CD4-positive, alpha-beta T cell treated with Interleukin-1 beta for 1 hour (primary cell): Measurements from ENCODE around the gene SMIM21.

Source experiments
- DNase-seq, 2 donors: peaks; one replicate each; pipeline ENCODE4 v3.0.0-alpha.2; 2020 to 2022

SMIM21 gene

DNA sequence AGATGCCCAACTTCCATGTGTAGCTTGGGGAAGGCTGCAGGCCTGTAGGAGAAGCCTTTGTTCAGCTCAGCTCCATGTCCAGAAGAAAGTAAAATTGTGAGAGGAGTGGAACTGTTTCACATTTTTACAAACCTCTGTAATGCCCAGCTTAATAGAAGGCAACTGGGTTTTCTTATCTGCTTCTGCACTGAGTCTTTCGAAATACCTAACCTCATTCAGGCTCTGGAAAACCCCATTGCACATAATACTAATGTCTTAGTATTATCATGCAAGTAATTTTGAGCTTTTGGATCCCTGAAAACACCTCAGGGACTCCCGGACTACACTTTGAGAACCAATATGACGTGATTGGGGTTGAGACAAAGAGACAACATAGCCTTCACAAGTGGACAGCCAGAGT is 5.8 kb downstream of the SMIM21 start:
- DNase-seq = no peak

DNA sequence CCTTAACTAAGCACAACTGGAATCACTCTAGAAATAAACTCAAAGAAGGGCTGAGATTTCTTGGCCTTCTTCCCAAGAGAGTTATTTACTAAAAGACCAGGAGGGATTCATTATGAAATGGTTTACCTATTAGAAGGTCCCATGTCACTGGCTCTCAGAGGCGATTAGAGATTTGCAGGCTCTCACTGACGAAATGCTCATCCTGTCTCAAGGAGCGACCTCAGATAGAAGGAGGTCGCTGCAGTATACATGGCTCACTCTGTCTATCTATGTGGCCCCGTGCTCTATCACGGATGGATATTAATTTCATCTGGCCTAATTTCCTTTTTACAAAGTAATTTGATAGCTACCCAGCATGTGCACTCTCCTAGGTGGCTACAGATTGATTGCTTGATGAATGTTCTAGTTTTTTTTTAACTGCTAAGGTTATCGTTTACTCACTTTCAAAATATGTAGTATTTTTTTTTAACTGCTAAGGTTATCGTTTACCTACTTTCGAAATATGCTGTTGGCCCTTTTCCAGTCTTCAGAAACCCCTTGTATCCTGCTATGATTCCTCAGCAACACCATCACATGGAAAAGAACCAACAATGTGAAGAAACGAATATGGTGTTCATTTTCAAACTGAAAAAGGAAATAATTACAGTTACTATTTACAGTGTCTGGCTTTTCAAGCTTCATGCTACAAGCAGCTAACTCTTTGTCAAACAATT is 9.1 kb downstream of the SMIM21 start:
- no peak for DNase-seq

- DNase-seq = no peak
Measured at GRCh38 chr18:75410611-75411010, 16.9 kb downstream of the SMIM21 start.

DNA sequence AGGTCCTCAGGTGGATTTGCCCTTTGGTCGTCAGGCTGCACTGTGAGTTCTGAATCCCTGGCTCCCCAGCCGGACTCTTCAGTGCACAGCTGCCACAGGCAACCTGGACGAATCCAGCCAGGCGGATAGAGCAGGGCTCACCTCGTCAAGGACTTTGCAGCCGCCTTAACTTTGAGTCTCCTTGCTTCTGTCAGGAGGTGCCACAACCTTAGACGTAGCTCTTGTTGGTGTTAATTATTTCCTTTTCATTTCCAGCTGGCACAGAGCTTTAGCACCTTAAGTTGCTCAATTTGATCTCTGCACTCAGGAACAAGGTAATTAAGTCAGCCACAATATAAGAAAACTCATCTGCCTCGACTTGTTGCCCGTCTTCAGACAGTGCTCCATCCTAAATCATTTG is 17.7 kb downstream of the SMIM21 start:
- DNase-seq = no peak

DNA sequence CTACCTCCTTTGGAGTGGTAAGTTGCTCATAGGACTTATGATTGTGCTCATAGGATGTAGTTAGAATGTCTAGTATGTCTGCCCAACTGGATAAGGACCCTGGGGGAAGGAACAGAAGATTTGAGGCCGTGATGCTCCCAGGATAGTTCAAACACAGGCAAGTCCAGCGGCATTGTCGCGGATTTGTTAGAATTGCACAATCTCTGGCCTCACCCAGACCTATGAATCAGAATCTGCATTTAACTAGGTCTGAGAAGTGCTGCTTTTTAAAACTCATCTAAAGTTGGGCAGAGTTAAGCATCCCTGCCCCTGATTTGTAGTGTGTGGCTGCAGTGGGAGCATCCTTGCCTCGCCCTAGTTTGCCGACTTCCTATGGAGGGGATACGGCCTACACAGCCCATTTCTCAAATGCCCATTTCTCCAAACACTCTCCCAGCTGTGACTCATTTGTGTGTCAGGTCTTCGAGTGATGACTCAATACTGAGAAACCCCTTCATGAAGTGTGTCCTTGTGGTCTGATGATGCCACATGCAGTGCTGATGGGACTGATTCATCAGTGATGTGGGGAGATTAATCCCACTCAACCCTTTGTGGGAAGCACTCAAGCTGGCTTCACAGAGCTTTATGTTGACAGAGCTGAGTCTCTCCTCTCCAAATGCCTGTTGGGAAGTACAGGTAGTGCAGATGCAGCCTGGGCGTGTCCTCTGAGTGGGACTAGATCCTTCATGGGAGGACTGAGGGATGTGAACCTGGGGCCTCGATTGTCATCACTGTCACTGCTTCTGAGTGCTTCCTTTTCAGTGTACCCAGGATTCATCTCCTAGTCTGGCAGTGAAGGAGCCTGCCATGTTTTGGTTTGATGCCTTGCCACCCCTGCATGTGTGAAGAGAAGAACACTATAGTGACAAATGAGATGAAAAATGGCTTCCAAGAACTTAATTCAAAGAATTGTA is 18.7 kb downstream of the SMIM21 start:
- DNase-seq = no peak

DNA sequence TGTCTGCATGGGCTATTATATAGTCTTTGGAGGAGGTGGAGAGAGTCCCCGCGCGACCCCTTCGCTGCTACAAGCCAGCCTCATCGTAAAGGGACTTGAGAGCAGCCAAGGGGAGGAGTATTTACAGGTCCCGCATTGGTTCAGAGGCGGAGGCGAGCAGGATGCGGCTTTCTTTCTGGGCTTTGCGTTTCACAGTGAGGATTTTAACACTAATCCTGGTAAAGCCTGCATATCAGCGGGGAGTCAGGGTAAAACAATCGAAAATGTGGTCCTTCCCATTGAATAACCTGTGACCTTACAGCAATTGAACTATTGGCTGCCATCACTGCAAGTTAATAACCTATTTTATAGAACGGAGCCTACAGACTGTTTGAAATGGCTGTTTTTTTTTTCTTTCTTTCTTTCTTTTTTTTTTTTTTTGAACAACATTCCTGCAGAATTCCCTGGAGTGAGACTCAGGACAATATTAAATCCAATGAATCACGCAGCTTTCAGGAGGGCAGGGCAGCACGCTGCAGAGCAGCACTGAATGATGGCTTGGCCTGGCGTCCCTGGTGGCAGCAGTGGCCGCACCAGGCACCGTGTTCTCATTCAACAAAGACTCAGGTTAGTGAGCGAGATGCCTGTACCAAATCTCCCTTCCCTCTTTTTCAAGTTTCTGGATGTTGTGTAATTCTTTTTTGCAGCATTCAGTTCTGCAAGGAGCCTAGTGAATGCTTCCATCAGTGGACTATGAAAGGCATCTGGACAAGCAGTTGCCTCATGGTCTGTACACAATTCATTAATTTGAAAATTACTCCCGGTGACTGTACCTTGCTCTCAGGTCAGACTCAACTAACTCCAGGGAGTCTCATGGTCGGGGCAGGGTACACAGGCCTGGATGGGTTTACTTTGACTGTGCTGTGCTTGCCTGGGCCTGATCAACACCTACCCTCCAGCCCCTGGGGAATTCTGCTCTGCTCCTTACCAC is 19.8 kb downstream of the SMIM21 start:
- DNase-seq = no peak

- DNase-seq = no peak
Measured at GRCh38 chr18:75406491-75407445, 20.7 kb downstream of the SMIM21 start.

- no peak for DNase-seq
Measured at GRCh38 chr18:75405351-75405750, 22.2 kb downstream of the SMIM21 start.

- no peak for DNase-seq
Measured at GRCh38 chr18:75400366-75400765, 27.1 kb downstream of the SMIM21 start.

- DNase-seq = no peak
Measured at GRCh38 chr18:75395137-75395536, 32.4 kb downstream of the SMIM21 start.

- no peak for DNase-seq
Measured at GRCh38 chr18:75393721-75394120, 33.8 kb downstream of the SMIM21 start.

- no peak for DNase-seq
Measured at GRCh38 chr18:75392226-75392578, 35.3 kb downstream of the SMIM21 start.

- DNase-seq = no peak
Measured at GRCh38 chr18:75391279-75392225, 36.0 kb downstream of the SMIM21 start.

GRCh38 chr18:75390854-75391253 is 36.6 kb downstream of the SMIM21 start:
- DNase-seq = no peak

DNA sequence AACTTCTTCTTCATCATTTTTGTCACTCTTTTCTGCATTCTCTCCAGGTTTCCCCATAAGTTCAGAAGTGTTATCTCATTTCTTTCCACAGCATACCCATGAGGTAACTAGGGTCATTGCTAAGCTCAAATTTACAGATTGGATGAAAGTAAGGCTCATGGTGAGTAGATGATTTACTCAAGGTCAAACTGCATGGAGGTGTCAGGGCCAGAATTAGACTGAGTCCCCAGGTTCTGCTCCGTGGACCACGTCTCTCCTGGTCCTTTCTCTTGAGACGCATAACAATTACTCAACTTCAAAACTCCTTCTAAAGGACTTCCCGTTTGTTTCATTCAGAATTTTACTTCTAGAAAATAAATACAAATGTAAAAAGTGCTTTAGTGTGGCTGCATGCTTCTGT is 43.4 kb downstream of the SMIM21 start:
- no peak for DNase-seq

DNA sequence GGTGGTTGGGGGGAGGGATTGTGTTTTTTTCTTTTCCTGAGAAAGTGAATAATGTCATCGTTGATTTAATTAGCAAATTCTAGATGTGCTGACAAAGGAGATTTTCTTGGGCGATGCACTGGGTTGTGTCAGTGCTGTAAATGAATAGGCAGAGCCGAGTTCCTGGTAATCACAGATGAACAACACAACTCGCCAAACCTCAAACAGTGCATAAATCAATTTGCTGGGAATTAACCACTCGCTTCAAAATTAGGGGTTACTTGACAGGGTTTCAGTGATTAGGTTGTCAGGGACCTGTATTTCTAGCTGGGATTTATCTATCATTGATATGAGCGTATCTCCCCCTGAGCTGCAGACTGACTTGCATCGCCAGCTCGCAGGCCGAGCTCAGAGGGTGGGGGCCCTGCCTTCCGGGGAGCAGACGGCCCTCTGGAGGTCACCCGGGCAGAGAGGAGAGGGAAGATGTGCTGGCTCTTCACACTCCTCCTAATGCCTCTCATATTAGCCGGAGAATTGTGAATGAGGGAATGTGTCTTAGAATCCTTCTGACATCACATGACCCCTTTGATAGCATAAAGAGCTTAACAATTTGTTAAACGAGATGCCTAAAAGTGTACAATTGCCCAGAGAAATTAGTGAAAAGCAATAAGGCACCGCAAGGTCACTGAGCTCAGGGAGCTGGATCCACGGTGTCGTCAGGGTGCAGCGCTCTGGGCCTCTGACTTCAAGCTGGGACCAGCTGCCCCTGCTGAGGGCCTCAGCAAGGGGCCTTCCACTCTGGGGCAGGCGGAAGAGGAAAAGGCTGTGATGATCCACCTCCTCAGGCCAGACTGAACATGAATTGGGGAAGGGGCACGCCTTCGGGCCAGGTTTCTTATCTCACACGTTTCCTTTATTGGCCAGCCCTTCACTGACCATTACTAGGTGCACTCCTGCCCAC is 48.9 kb downstream of the SMIM21 start:
- DNase-seq = no peak

GRCh38 chr18:75377926-75378325 is 49.6 kb downstream of the SMIM21 start:
- DNase-seq = no peak

- DNase-seq = no peak
Measured at GRCh38 chr18:75377258-75377657, 50.2 kb downstream of the SMIM21 start.

GRCh38 chr18:75376004-75376403 is 51.5 kb downstream of the SMIM21 start:
- no peak for DNase-seq
